NK-92 treated with Interleukin-12 subunit alpha and Interleukin-12 subunit beta, amount 100 ng/mL, for 24 hours (cell line): ENCODE data around the gene EIF1AY.
A peak's percentile ranks its signal among the peaks of the same experiment; 100 is the strongest.
"Not testable (repeated sequence)": the region's sequence is repeated elsewhere in the genome, so short reads cannot be mapped to it uniquely, and the experiment has no call there.

Experiments used
- DNase-seq: peaks from one replicate; lab custom pipeline; 2025; lab: John Stamatoyannopoulos, UW

EIF1AY gene, protein sequence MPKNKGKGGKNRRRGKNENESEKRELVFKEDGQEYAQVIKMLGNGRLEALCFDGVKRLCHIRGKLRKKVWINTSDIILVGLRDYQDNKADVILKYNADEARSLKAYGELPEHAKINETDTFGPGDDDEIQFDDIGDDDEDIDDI

DNA sequence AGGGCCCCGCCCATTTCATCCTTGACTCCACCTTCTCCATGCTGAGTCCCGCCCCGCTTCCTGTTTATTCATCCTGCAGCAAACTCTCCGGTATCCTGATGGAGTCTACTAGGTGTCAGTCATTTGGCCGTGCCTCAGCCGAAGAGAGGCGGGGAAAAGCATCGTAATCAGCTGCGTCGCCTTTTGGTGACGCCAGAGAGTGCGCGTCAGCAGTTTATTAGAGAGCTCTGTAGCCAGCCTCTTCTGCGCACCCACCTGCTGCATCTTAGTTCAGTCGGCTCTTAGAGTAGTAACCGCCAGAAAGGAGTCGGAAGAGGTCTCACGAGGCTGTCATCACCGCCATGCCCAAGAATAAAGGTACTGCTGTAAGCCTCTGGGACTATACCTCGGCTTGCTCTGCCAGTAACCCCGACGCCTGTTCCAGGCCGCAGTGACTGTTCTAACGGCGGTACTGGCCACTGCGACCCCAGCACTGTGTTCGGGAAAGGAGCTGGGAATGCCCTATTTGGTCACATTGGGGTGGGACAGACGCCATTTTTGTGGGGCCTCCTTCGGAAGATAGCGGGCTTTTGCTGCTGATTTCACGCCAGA, at the start of gene EIF1AY:
EIF1AY (plus strand) TSS at position 246 of the 591 bp plus-strand sequence; CDS start at position 342, 96 bp downstream.
- peak; percentile 80 for DNase-seq

GRCh38 chrY:20528435-20528834, 47.1 kb upstream of the EIF1AY start:
- DNase-seq: no peak

DNA sequence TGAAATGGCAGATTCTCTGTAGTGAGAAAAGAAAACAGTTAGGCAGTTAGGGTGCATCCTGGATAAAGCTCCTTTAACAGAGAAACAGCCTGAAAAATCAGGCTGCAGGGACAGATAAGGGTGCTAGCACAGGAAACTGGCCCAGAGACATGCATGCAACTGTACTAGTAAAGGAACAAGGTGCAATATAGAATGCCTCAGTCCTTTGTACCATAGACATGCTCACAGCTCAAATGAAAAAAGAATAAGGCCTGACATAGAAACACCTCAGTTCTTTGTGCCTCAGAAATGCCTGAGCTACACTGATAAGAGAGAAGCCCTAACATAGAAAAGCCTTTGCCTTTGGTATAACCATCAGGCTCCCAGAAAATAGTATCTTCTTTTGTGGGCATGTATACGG, 37.4 kb upstream of the EIF1AY start:
- DNase-seq: no peak

DNA sequence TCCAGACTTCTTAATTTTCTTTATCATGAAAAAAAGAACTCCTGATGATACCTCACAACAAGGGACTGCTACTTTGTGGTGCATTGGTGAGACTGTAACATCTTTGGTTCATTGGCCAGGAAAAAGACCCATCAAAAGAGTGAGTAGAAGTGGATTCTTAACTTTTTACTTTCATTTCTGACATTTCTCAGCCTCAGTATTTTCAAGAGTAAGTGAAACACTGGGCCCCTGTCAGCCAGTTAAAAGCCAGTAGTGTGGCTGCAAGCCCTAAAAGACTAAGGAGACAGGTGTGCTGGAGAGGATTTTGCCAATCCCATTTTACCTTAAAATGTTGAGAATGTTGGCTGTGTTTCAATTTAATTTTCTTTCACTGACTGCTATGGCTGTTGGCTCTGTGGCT, 36.6 kb upstream of the EIF1AY start:
- no peak for DNase-seq

GRCh38 chrY:20544451-20544960, 31.1 kb upstream of the EIF1AY start:
- no peak for DNase-seq

GRCh38 chrY:20546071-20546470, 29.5 kb upstream of the EIF1AY start:
- DNase-seq: no peak

DNA sequence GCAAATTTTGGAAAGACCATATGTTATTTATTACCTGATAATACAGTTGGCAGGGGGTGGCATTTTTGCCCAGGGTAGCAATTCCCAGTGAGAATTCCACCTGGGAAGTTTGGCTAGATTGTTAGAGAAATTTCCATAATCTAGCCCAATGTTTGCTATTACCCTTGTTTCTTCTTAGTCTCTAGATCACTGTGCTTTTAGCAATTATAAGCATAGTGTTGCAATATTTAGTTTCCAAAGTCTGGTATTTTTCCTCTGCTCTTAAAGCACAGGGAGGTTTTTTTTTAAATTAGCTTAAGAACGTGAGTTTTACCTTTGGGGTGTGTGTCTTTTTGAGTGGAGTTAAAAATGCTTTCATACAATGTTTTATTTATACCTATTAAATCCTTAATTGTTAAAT, 26.3 kb upstream of the EIF1AY start:
- DNase-seq: no peak

GRCh38 chrY:20551840-20552239, 23.7 kb upstream of the EIF1AY start:
- no peak for DNase-seq

DNA sequence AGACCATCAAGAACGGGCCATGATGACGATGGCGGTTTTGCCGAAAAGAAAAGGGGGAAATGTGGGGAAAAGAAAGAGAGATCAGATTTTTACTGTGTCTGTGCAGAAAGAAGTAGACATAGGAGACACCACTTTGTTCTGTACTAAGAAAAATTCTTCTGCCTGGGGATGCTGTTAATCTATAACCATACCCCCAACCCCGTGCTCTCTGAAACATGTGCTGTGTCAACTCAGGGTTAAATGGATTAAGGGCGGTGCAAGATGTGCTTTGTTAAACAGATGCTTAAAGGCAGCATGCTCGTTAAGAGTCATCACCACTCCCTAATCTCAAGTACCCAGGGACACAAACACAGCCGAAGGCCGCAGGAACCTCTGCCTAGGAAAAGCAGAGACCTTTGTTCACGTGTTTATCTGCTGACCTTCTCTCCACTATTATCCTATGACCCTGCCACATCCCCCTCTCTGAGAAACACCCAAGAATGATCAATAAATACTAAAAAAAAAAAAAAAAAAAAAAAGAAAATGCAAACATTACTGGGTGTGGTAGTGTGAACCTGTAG, 22.7 kb upstream of the EIF1AY start:
- not testable (repeated sequence) for DNase-seq

- no peak for DNase-seq
These were observed 19.8 kb upstream of the EIF1AY start for GRCh38 chrY:20555820-20556219.

DNA sequence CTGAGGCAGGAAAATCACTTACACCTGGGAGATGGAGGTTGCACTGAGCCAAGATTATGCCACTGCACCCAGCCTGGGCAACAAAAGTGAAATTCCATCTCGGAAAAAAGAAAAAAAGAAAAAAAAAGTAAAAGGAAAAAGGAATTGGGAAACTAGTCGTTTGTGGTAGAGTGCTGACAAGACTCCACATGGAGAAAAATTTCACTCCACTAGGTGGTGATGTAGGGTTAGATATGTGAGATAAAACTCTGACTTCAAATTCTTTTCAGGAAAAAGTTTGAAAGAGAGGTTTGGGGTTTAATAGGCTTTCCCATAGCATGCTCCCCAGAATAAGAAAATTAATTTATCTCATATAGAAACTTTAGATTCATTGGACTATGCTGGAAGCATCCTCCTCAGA, 16.9 kb upstream of the EIF1AY start:
- DNase-seq: no peak

- no peak for DNase-seq
These were observed 15.6 kb upstream of the EIF1AY start for GRCh38 chrY:20559873-20560512.

DNA sequence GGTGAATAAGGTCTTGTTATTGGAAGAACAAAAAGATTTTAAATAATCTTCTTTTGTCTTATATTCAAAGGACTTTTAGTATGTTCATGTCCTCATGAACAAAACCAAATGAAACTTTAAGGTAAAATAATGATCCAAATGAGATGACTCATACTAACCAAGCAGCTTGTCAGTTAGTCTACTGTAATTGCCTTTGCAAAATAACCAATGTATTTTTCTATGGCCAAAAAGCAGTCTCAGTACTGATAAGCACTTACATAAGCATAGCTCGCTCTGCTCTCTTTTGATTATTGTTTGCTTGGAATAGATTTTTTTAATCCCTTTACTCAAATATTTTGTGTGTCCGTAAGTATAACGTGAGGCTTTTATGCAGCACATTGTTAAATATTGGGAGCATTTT, 4.3 kb upstream of the EIF1AY start:
- DNase-seq: no peak

- no peak for DNase-seq
These were observed 930 bp downstream of the EIF1AY start for GRCh38 chrY:20576506-20576905.

GRCh38 chrY:20578206-20578605, 2.6 kb downstream of the EIF1AY start:
- no peak for DNase-seq

DNA sequence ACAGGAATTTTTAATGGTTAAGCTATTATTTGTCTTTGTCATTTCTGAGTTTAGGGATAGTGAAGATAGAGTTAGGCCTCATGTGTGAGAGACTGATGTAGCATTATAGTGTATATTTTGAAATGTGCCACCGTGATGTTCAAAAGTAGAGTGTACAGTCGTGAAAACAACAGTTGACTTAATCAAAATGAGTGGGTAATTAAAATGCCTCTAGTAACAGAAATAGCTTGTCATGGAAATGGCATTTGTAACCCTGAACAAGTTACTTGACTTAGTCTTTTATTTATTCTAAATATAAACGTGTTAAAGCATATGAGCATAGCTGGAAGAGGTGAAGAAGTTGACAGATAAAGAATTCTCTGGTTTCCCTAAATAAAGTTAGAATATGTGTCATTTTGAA, 6.1 kb downstream of the EIF1AY start:
- DNase-seq: no peak

DNA sequence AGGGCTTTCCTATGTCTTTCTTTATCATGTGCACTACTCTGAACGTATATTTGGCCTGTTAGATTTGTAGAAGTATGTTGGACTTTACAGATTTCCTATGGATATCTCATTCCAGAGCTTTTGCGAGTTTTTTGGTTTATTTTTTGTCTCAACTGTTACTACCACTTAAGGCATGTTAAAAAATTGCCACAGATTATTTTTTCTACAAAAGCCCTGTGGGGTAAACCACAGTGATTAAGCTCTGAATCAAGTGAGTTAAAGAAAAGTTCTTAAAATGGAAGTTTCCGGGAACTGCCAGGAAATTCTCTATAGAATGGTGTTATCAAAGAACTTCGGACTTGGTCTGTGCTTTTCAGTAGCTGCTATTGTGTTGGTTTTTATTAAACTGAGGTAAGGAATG, 10.6 kb downstream of the EIF1AY start:
- DNase-seq: no peak
